OCI-LY1 (cell line): ENCODE measurements around the gene KLHDC4.

Experiments used
- EZH2 ChIP-seq: fragments of 200-600 bp; sonication (generic), shearing (Covaris generic); IDR thresholded peaks from 2 replicates; pipeline ENCODE4 v1.8.0; 2017; ENCODE audit warnings: borderline replicate concordance, mixed run types, mild to moderate bottlenecking, antibody characterized with exemption, low read length, moderate library complexity, mixed read lengths
- TF ChIP-seq, protein P1 (sequence below): fragments of 200-600 bp; sonication (generic), shearing (Covaris generic); IDR thresholded peaks from 2 replicates; pipeline ENCODE4 v1.5.1; 2017; ENCODE audit warnings: mild to moderate bottlenecking, antibody characterized with exemption, low read length, moderate library complexity, mixed read lengths

DNA sequence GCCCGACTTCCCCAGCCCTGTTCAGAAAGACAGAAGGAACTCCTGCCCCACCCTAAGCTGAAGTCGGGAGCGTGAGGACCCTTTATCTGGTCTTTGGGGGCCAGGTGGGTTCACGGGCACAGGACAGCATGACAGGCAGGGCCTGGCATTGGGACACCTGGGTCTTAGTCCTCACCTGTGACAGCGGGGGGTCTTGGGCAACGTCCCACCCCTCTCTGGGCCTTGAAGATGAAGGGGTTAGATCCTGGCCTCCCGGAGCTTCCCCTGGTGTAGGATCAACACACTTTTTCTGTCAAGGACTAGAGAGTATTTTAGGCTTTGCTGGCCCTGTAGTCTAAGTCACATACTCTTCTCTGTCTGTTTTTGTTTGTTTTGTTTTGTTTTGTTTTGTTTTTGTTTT, 98.3 kb downstream of the KLHDC4 start:
- TF ChIP-seq, protein P1, sequence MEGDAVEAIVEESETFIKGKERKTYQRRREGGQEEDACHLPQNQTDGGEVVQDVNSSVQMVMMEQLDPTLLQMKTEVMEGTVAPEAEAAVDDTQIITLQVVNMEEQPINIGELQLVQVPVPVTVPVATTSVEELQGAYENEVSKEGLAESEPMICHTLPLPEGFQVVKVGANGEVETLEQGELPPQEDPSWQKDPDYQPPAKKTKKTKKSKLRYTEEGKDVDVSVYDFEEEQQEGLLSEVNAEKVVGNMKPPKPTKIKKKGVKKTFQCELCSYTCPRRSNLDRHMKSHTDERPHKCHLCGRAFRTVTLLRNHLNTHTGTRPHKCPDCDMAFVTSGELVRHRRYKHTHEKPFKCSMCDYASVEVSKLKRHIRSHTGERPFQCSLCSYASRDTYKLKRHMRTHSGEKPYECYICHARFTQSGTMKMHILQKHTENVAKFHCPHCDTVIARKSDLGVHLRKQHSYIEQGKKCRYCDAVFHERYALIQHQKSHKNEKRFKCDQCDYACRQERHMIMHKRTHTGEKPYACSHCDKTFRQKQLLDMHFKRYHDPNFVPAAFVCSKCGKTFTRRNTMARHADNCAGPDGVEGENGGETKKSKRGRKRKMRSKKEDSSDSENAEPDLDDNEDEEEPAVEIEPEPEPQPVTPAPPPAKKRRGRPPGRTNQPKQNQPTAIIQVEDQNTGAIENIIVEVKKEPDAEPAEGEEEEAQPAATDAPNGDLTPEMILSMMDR: no peak
- TF ChIP-seq EZH2: no peak
